GM12873 (cell line): ENCODE results near the gene CD33.

Source experiments
- CTCF ChIP-seq: IDR thresholded peaks from 2 replicates; pipeline ENCODE4 v1.5.1; 2012; ENCODE audit warnings: low read depth, mild to moderate bottlenecking, moderate library complexity, low read length, control low read depth; ENCODE audit not compliant: insufficient read depth; ENCODE audit errors: missing control alignments

Gene CD33

GRCh38 chr19:51252306-51253079, 27.6 kb downstream of the CD33 start:
- TF ChIP-seq CTCF, result no peak

GRCh38 chr19:51253088-51253806, 28.4 kb downstream of the CD33 start:
- no peak for TF ChIP-seq CTCF

GRCh38 chr19:51256155-51256625, 31.3 kb downstream of the CD33 start:
- TF ChIP-seq CTCF, result no peak

GRCh38 chr19:51257471-51257870, 32.6 kb downstream of the CD33 start:
- TF ChIP-seq CTCF, result no peak

GRCh38 chr19:51258165-51259160, 33.6 kb downstream of the CD33 start:
- TF ChIP-seq CTCF, result no peak

GRCh38 chr19:51259348-51260245, 34.7 kb downstream of the CD33 start:
- peak; percentile 86 for TF ChIP-seq CTCF
